ENCODE measurements around the gene FAM228B.

The FAM228B gene

GRCh38 chr2:24206242-24206641, 83.0 kb downstream of the FAM228B start:
- no peak for TF ChIP-seq ELF4 (IDR thresholded peaks at IDR 0.05)
- no peak for DNase-seq (ENCODE audit: extremely low spot score)
- CTCF ChIA-PET, result no interaction called here
- POLR2A ChIA-PET, result interaction anchor here (0.6 kb wide), 1 partner anchor 428 kb away, joined by 3 read pairs; no protein-coding TSS in a partner anchor

GRCh38 chr2:24206714-24207113, 83.4 kb downstream of the FAM228B start:
- CTCF ChIA-PET, result no interaction called here
- DNase-seq (ENCODE audit: extremely low spot score), result no peak
- TF ChIP-seq SP1 (IDR thresholded peaks at IDR 0.05) (no peak), SUZ12 (IDR thresholded peaks at IDR 0.05) (no peak), BHLHE40 (IDR thresholded peaks at IDR 0.05; ENCODE audit: borderline replicate concordance) (no peak), FOXK2 (IDR thresholded peaks at IDR 0.05) (no peak), ARNT (IDR thresholded peaks at IDR 0.05) (no peak), ZNF384 (IDR thresholded peaks at IDR 0.05) (no peak), HDGF (IDR thresholded peaks at IDR 0.05; ENCODE audit: borderline replicate concordance) (no peak), NFRKB (IDR thresholded peaks at IDR 0.05) (no peak), FOXA1 (IDR thresholded peaks at IDR 0.05) (no peak), CTBP1 (IDR thresholded peaks at IDR 0.05; ENCODE audit: borderline replicate concordance) (no peak), ELF4 (IDR thresholded peaks at IDR 0.05) (no peak), L3MBTL2 (conservative IDR thresholded peaks at IDR 0.05) (no peak), FOXM1 (IDR thresholded peaks at IDR 0.05; ENCODE audit: borderline replicate concordance) (no peak), TARDBP (IDR thresholded peaks at IDR 0.05) (no peak), LEF1 (IDR thresholded peaks at IDR 0.05; ENCODE audit: borderline replicate concordance) (no peak), PKNOX1 (IDR thresholded peaks at IDR 0.05) (no peak)
- POLR2A ChIA-PET, result no interaction called here

- DNase-seq (ENCODE audit: extremely low spot score), result no peak
- TF ChIP-seq FOXK2 (IDR thresholded peaks at IDR 0.05) (no peak), SP1 (IDR thresholded peaks at IDR 0.05) (no peak), PKNOX1 (IDR thresholded peaks at IDR 0.05) (no peak), ELF4 (IDR thresholded peaks at IDR 0.05) (no peak), SUZ12 (IDR thresholded peaks at IDR 0.05) (no peak), LEF1 (IDR thresholded peaks at IDR 0.05; ENCODE audit: borderline replicate concordance) (no peak), BHLHE40 (IDR thresholded peaks at IDR 0.05; ENCODE audit: borderline replicate concordance) (no peak), ARNT (IDR thresholded peaks at IDR 0.05) (no peak), HDGF (IDR thresholded peaks at IDR 0.05; ENCODE audit: borderline replicate concordance) (no peak), L3MBTL2 (conservative IDR thresholded peaks at IDR 0.05) (no peak), FOXA1 (IDR thresholded peaks at IDR 0.05) (no peak)
- ChIA-PET CTCF (no interaction called here), POLR2A (no interaction called here)
Observed at GRCh38 chr2:24207359-24207758, 84.1 kb downstream of the FAM228B start.

- CTCF ChIA-PET, result no interaction called here
- POLR2A ChIA-PET, result no interaction called here
- no peak for DNase-seq (ENCODE audit: extremely low spot score)
- TF ChIP-seq ARNT (IDR thresholded peaks at IDR 0.05) (no peak), FOXA1 (IDR thresholded peaks at IDR 0.05) (no peak), FOXK2 (IDR thresholded peaks at IDR 0.05) (no peak), HDGF (IDR thresholded peaks at IDR 0.05; ENCODE audit: borderline replicate concordance) (no peak), PKNOX1 (IDR thresholded peaks at IDR 0.05) (no peak), SUZ12 (IDR thresholded peaks at IDR 0.05) (no peak), ELF4 (IDR thresholded peaks at IDR 0.05) (no peak), L3MBTL2 (conservative IDR thresholded peaks at IDR 0.05) (no peak)
Observed at GRCh38 chr2:24208490-24208889, 85.2 kb downstream of the FAM228B start.

- DNase-seq (ENCODE audit: extremely low spot score), result no peak
- POLR2A ChIA-PET, result no interaction called here
- no peak for TF ChIP-seq FOXA1 (IDR thresholded peaks at IDR 0.05)
- no peak for TF ChIP-seq SUZ12 (IDR thresholded peaks at IDR 0.05)
- TF ChIP-seq LEF1 (IDR thresholded peaks at IDR 0.05; ENCODE audit: borderline replicate concordance), result no peak
- TF ChIP-seq HDGF (IDR thresholded peaks at IDR 0.05; ENCODE audit: borderline replicate concordance), result no peak
- no peak for TF ChIP-seq CTBP1 (IDR thresholded peaks at IDR 0.05; ENCODE audit: borderline replicate concordance)
- no peak for TF ChIP-seq FOXK2 (IDR thresholded peaks at IDR 0.05)
- TF ChIP-seq TARDBP (IDR thresholded peaks at IDR 0.05), result no peak
- TF ChIP-seq NFRKB (IDR thresholded peaks at IDR 0.05), result no peak
- no peak for TF ChIP-seq PKNOX1 (IDR thresholded peaks at IDR 0.05)
- no peak for TF ChIP-seq ELF4 (IDR thresholded peaks at IDR 0.05)
- no peak for TF ChIP-seq SP1 (IDR thresholded peaks at IDR 0.05)
- TF ChIP-seq FOXM1 (IDR thresholded peaks at IDR 0.05; ENCODE audit: borderline replicate concordance), result no peak
- CTCF ChIA-PET, result no interaction called here
Observed at GRCh38 chr2:24209389-24210105, 86.3 kb downstream of the FAM228B start.

- ChIA-PET CTCF (no interaction called here), POLR2A (no interaction called here)
- no peak for DNase-seq (ENCODE audit: extremely low spot score)
- no peak for TF ChIP-seq ELF4 (IDR thresholded peaks at IDR 0.05)
- TF ChIP-seq NFRKB (IDR thresholded peaks at IDR 0.05), result no peak
- TF ChIP-seq ARNT (IDR thresholded peaks at IDR 0.05), result no peak
- TF ChIP-seq FOXA1 (IDR thresholded peaks at IDR 0.05), result no peak
- TF ChIP-seq TARDBP (IDR thresholded peaks at IDR 0.05), result no peak
- no peak for TF ChIP-seq HDGF (IDR thresholded peaks at IDR 0.05; ENCODE audit: borderline replicate concordance)
- TF ChIP-seq FOXK2 (IDR thresholded peaks at IDR 0.05), result no peak
- TF ChIP-seq BHLHE40 (IDR thresholded peaks at IDR 0.05; ENCODE audit: borderline replicate concordance), result no peak
- TF ChIP-seq ZNF384 (IDR thresholded peaks at IDR 0.05), result no peak
- no peak for TF ChIP-seq FOXM1 (IDR thresholded peaks at IDR 0.05; ENCODE audit: borderline replicate concordance)
- no peak for TF ChIP-seq SUZ12 (IDR thresholded peaks at IDR 0.05)
- TF ChIP-seq LEF1 (IDR thresholded peaks at IDR 0.05; ENCODE audit: borderline replicate concordance), result no peak
- no peak for TF ChIP-seq PKNOX1 (IDR thresholded peaks at IDR 0.05)
- TF ChIP-seq CTBP1 (IDR thresholded peaks at IDR 0.05; ENCODE audit: borderline replicate concordance), result no peak
- TF ChIP-seq L3MBTL2 (conservative IDR thresholded peaks at IDR 0.05), result no peak
- TF ChIP-seq SP1 (IDR thresholded peaks at IDR 0.05), result no peak
Observed at GRCh38 chr2:24210106-24210455, 86.8 kb downstream of the FAM228B start.

Measured in HEK293T (cell line).